ENCODE results near the gene PRSS36.

GRCh38 chr16:31114468-31114867 lies 35.4 kb downstream of the PRSS36 start:
- TF ChIP-seq POLR2A (IDR thresholded peaks at IDR 0.05) (no peak), CTCF (IDR thresholded peaks at IDR 0.05) (no peak)
